ENCODE measurements around the gene THBS4. TPM values are rescaled to one million over a fixed set of nuclear protein-coding genes. Genes with fewer than 3 reads are reported as not detected.

The THBS4 gene
- polyA plus RNA-seq, 5 donors, result 4.5 to 13.5 (median 5.8) TPM

GRCh38 chr5:80043187-80043586 is 8.0 kb downstream of the THBS4 start:
- no peak for DNase-seq

- no peak for DNase-seq
Measured at GRCh38 chr5:80048084-80048780, 13.1 kb downstream of the THBS4 start.

- no peak for DNase-seq
Measured at GRCh38 chr5:80052464-80052863, 17.3 kb downstream of the THBS4 start.

- no peak for DNase-seq
Measured at GRCh38 chr5:80054682-80055081, 19.5 kb downstream of the THBS4 start.

GRCh38 chr5:80055491-80056170 is 20.5 kb downstream of the THBS4 start:
- peak; percentile 21 to 40 for DNase-seq

- no peak for DNase-seq
Measured at GRCh38 chr5:80057099-80057498, 22.0 kb downstream of the THBS4 start.

- DNase-seq, result no peak
Measured at GRCh38 chr5:80057921-80058320, 22.8 kb downstream of the THBS4 start.

DNA sequence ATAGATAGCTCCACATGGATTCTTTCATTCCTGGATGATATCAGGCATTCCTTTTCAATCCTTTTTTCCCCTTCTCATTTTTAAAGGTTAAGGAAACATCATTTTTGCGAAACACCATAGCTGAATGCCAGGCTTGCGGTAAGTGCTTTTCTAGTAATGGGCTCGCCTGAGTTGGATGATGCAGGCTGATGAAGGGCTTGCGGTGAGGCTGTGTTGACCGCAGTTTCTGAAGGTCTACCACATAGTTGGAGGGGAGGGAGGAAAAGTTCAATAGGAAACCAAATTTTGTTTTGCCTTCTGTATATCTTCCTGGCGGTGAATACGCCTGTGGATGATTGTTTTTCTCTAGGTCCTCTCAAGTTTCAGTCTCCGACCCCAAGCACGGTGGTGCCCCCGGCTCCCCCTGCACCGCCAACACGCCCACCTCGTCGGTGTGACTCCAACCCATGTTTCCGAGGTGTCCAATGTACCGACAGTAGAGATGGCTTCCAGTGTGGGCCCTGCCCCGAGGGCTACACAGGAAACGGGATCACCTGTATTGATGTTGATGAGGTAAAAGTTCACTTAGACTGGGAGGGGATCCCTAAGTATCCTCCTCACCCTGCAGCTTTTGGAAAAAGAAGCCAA is 24.3 kb downstream of the THBS4 start:
- no peak for DNase-seq

DNA sequence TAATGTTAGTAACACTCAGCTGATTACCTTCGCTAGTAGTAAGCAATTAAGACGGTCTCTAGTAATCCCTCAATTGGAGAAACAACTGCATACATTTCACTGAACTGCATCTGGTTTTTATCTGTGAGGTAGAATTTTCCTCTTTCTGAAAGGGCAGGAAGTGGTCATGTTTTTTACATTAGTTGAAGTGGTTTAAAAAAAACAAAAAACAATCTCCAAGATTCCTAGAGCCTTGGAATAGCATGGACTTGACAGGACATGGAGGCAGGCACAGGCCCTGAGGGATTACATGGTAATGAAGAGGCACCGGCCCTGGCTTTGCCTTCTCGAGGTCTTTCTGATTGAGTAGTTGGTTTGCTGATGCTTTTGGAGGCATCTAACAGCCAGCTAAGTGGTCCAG is 25.8 kb downstream of the THBS4 start:
- DNase-seq, result no peak

- no peak for DNase-seq
Measured at GRCh38 chr5:80061547-80061946, 26.4 kb downstream of the THBS4 start.

DNA sequence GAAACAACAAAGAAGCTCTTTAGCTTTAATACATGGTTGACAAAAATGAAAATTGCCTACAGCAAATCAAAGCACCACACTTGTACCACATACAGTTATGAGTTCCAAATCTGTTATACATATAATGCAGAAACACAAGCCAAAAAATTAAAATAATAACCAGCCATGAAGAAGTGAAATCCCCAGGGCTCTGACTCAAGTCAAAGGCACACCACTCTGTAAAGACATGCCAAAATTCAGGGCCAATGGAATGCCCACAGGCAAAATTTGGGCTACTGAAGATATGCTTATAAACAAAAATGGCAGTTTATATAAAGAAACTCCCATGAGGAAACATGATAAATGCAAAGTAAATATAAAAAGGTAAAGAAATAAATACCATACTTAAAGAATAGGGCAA is 29.0 kb downstream of the THBS4 start:
- no peak for DNase-seq

GRCh38 chr5:80067016-80067415 is 31.9 kb downstream of the THBS4 start:
- no peak for DNase-seq

GRCh38 chr5:80067531-80068245 is 32.5 kb downstream of the THBS4 start:
- no peak for DNase-seq

- no peak for DNase-seq
Measured at GRCh38 chr5:80068246-80068636, 33.1 kb downstream of the THBS4 start.

DNA sequence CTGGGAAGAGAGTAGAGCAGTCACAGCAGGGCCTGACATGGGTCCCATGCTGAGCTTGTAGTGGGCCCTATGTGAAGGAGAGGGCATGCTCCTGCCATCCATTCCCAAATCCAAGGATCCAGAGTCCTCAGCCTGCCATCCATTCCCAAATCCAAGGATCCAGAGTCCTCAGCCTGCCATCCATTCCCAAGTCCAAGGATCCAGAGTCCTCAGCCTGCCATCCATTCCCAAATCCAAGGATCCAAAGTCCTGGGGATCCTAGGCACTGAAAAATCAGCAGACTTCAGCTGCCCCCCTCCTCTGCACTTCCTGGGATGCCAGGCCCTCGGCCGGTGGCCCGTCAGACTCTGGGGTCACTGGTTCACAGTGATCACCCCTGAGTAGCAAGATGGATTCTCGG is 33.6 kb downstream of the THBS4 start:
- DNase-seq, result no peak

DNA sequence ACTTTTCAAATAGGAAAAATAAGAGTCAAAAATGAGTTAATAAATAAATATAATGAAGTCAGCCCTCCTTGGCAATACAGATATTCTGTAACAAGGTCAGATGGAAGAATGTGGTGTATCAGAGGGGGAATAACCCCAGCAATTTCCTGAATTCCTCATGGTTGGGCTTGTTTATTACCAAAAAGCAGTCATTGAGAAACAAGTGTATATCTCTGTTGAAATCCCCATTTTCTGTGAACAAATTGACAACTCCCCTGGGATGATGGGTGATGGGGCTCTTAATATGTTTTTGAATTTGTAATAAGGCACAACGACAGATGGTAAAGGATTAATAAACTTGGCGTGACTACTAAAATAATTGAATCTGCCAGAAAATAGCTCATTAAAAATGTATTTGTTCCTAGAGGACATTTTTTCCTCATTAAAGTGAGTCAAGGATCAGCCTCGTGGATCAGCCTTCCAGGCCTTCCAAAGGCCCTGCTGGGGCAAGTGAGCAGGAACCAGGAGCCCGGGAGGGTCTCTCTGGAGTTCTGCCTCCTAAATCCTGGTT is 34.2 kb downstream of the THBS4 start:
- DNase-seq, result no peak

GRCh38 chr5:80069918-80070318 is 34.8 kb downstream of the THBS4 start:
- DNase-seq, result peak; percentile 28 to 41

DNA sequence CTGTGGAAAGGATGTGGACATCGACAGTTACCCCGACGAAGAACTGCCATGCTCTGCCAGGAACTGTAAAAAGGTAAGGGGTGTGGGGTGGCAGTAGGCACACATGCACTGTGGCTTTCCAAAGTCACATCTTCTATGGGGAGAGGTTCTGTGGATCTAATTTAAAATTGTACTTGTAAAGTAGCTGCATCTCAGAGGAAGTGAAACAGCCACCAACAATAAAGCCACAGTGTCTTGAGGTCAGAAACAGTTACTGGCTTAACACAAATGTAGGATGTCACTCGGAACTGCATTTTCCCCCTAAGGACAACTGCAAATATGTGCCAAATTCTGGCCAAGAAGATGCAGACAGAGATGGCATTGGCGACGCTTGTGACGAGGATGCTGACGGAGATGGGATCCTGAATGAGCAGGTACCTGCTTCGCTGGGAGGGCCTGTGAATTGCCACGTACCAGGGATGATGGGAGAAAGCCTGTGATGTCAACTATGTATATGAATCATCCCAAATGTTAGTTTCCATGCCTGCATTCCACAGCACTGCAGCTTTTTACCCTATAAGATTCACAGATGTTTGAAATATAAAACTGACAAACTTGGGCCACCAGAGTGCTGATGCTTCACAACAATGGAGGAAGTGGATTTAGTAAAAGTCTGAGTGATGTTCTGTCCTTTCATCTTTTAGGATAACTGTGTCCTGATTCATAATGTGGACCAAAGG is 35.3 kb downstream of the THBS4 start:
- no peak for DNase-seq

GRCh38 chr5:80071510-80072021 is 36.4 kb downstream of the THBS4 start:
- DNase-seq, result no peak

DNA sequence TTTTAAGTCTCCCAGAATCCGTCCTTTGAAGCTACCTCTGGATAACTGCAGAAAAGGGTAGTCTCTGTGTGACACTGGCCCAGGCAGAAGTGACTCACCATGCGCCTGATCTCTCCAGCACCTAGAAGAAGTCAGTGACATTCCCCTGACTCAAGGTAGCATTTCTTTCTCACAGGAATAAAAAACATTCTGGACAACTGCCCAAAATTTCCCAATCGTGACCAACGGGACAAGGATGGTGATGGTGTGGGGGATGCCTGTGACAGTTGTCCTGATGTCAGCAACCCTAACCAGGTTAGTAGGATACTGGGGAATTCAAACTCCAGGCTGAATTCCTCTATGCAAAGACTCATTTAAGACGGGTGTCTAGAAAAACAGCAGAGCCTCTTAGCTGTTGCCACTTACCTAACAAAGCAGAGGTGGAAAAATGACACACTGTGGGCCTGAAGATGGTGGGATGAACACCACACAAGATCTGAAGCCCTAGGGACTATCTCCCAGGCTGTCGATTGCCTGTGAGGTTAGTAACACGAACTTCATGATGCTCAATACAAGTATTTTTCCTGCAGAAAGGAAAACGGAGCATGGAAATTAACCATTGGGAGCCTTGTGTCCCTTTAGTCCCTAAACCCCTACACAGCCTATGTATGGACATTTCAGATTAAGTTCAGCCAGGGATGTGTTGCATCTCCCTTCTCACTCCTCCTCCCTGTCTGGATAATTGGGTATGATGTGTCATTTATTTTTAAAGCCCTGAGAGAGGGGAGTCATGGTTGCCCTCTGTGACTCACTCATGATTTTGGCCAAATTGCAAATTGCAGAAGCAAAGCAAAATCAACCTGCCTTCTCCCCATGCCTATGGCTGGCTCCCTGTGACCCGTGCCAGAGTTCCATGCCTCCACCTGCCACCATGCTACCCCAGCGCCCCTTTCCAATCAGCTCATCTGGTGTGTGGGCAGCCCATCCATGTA is 37.2 kb downstream of the THBS4 start:
- no peak for DNase-seq

Data from right lung (tissue), 5 donors.